ENCODE measurements around the gene TSNAX.

GRCh38 chr1:231481289-231481688 is 47.2 kb upstream of the TSNAX start:
- TF ChIP-seq CTCF (IDR thresholded peaks at IDR 0.05) (no peak), POLR2A (IDR thresholded peaks at IDR 0.05) (no peak)

Measured in Peyer's patch (tissue), 4 donors.